Measurements from ENCODE around the gene CTDNEP1.

The CTDNEP1 gene

GRCh38 chr17:7279448-7279847 lies 27.9 kb upstream of the CTDNEP1 start:
- DNase-seq, result no peak

- no peak for DNase-seq
Observed at GRCh38 chr17:7266784-7267183, 15.2 kb upstream of the CTDNEP1 start.

GRCh38 chr17:7263801-7264078 lies 12.2 kb upstream of the CTDNEP1 start:
- no peak for DNase-seq

- DNase-seq, result no peak
Observed at GRCh38 chr17:7262935-7263800, 11.6 kb upstream of the CTDNEP1 start.

GRCh38 chr17:7262192-7262934 lies 10.8 kb upstream of the CTDNEP1 start, which contains the start of gene CLDN7:
Gene CLDN7 (minus strand): TSS chr17:7262478. CDS start chr17:7262043, 435 bp downstream.
- DNase-seq, result no peak

- DNase-seq, result peak; percentile 49
Observed at GRCh38 chr17:7261379-7262191, 10.1 kb upstream of the CTDNEP1 start.

- no peak for DNase-seq
Observed at GRCh38 chr17:7260651-7261378, 9.3 kb upstream of the CTDNEP1 start.

GRCh38 chr17:7260151-7260550 lies 8.6 kb upstream of the CTDNEP1 start:
- DNase-seq, result no peak

GRCh38 chr17:7259555-7259889 lies 8.0 kb upstream of the CTDNEP1 start:
- no peak for DNase-seq

- no peak for DNase-seq
Observed at GRCh38 chr17:7258731-7259554, 7.4 kb upstream of the CTDNEP1 start.

- no peak for DNase-seq
Observed at GRCh38 chr17:7256766-7257456, 5.4 kb upstream of the CTDNEP1 start.

GRCh38 chr17:7254511-7254910 lies 3.0 kb upstream of the CTDNEP1 start:
- no peak for DNase-seq

- DNase-seq, result no peak
Observed at GRCh38 chr17:7253082-7253481, 1.5 kb upstream of the CTDNEP1 start.

GRCh38 chr17:7252176-7253043 lies 876 bp upstream of the CTDNEP1 start, which contains the start of gene ELP5:
Gene ELP5 (plus strand): TSS chr17:7252215. CDS start chr17:7252551, 336 bp downstream.
- DNase-seq, result peak; percentile 87

GRCh38 chr17:7250695-7251627 lies 573 bp downstream of the CTDNEP1 start:
- DNase-seq, result no peak

- no peak for DNase-seq
Observed at GRCh38 chr17:7249830-7250229, 1.7 kb downstream of the CTDNEP1 start.

GRCh38 chr17:7249214-7249613 lies 2.3 kb downstream of the CTDNEP1 start:
- no peak for DNase-seq

GRCh38 chr17:7248796-7249195 lies 2.7 kb downstream of the CTDNEP1 start:
- DNase-seq, result peak; percentile 5

- no peak for DNase-seq
Observed at GRCh38 chr17:7246779-7247178, 4.8 kb downstream of the CTDNEP1 start.
